Keratinocyte (primary cell): ENCODE results near the gene BOLA2B. TPM values are rescaled to one million over a fixed set of nuclear protein-coding genes. Genes with fewer than 3 reads are reported as not detected.
"Not testable (repeated sequence)": the region's sequence is repeated elsewhere in the genome, so short reads cannot be mapped to it uniquely, and the experiment has no call there.

Source experiments
- DNase-seq: peaks from one replicate; pipeline ENCODE4 v3.0.0-alpha.2; 2011; ENCODE audit warnings: low read depth, missing footprints, low spot score
- FAIRE-seq: peaks from 2 replicates; lab custom pipeline; 2011; peaks lifted over from hg19 to GRCh38; lab: Jason Lieb, UNC
- H2AFZ ChIP-seq: 2 replicates; pipeline ENCODE4 v1.6.0; 2012; ENCODE audit warnings: low read length, control low read depth, inconsistent platforms; ENCODE audit not compliant: control insufficient read depth
- H3K27ac ChIP-seq: 2 replicates; pipeline ENCODE4 v1.5.1; 2011; ENCODE audit warnings: low read length; ENCODE audit not compliant: control insufficient read depth, insufficient read depth
- H3K27me3 ChIP-seq: 3 replicates; pipeline ENCODE4 v1.6.0; 2011; ENCODE audit warnings: low read length; ENCODE audit not compliant: control insufficient read depth, insufficient read depth; ENCODE audit errors: extremely low read depth
- H3K36me3 ChIP-seq, 2 experiments: 2 replicates in 1 of 2; 3 replicates in 1 of 2; pipeline ENCODE4 v1.5.1; 2011; ENCODE audit warnings: low read length in 2 of 2, mild to moderate bottlenecking in 1 of 2; ENCODE audit not compliant: control insufficient read depth in 2 of 2, insufficient read depth in 2 of 2; ENCODE audit errors: extremely low read depth in 1 of 2
- H3K4me1 ChIP-seq: 3 replicates; pipeline ENCODE4 v1.5.1; 2011; ENCODE audit warnings: low read length; ENCODE audit not compliant: control insufficient read depth, insufficient read depth; ENCODE audit errors: extremely low read depth
- H3K4me2 ChIP-seq: 3 replicates; pipeline ENCODE4 v1.6.0; 2011; ENCODE audit warnings: low read depth, low read length; ENCODE audit not compliant: control insufficient read depth, insufficient read depth; ENCODE audit errors: extremely low read depth
- H3K4me3 ChIP-seq, 3 experiments: fragments of 200-600 bp in 1 of 3; sonication (generic) in 1 of 3; 2 replicates in 2 of 3; 3 replicates in 1 of 3; pipeline ENCODE4 v1.5.1; 2011 to 2016; ENCODE audit warnings: low read length in 3 of 3, mild to moderate bottlenecking in 3 of 3, control low read depth in 2 of 3, inconsistent platforms in 1 of 3, low read depth in 1 of 3, mixed read lengths in 1 of 3, mixed run types in 1 of 3, moderate library complexity in 1 of 3; ENCODE audit not compliant: control insufficient read depth in 2 of 3, insufficient read depth in 2 of 3; ENCODE audit errors: extremely low read depth in 1 of 3
- H3K79me2 ChIP-seq: 2 replicates; pipeline ENCODE4 v1.6.0; 2012; ENCODE audit warnings: low read length; ENCODE audit not compliant: control insufficient read depth, insufficient read depth
- H3K9ac ChIP-seq: 3 replicates; pipeline ENCODE4 v1.6.0; 2011; ENCODE audit warnings: low read length; ENCODE audit not compliant: control insufficient read depth, insufficient read depth; ENCODE audit errors: extremely low read depth
- H3K9me1 ChIP-seq: 3 replicates; pipeline ENCODE4 v1.6.0; 2011; ENCODE audit warnings: low read length; ENCODE audit not compliant: control insufficient read depth, insufficient read depth; ENCODE audit errors: extremely low read depth
- H3K9me3 ChIP-seq: 2 replicates; pipeline ENCODE4 v1.5.1; 2012; ENCODE audit warnings: low read depth, low read length; ENCODE audit not compliant: control insufficient read depth
- H4K20me1 ChIP-seq: 3 replicates; pipeline ENCODE4 v1.6.0; 2011; ENCODE audit warnings: low read length; ENCODE audit not compliant: control insufficient read depth, insufficient read depth; ENCODE audit errors: extremely low read depth
- dilution Hi-C: fragments of 300-500 bp; cut with MboI; formaldehyde crosslinking; loops from one replicate; pipeline ENCODE4 v1.7.0; 2020; ENCODE audit warnings: low sequenced_read_pairs; ENCODE audit not compliant: extremely low pct_ligation_motif_present
- polyA minus RNA-seq, 3 experiments: library from RNA; depleted of rRNA, polyadenylated mRNA; stranded (reverse); fragments of >200 nt; gene quantifications; 1 replicate in 1 of 3; 2 replicates in 1 of 3; 3 replicates in 1 of 3; pipeline ENCODE4 v1.2.3, GENCODE V29; 2011
- polyA plus RNA-seq, 5 experiments: library from polyadenylated mRNA; depleted of rRNA in 3 of 5; stranded (reverse) in 3 of 5; stranded (forward) in 1 of 5; unstranded in 1 of 5; fragments of >200 nt; gene quantifications; 1 replicate in 1 of 5; 2 replicates in 3 of 5; 3 replicates in 1 of 5; pipeline versions ENCODE4 v1.2.1 to v1.2.3, GENCODE V29; 2011 to 2012; ENCODE audit warnings: missing spikeins in 2 of 5, low read depth in 1 of 5, low replicate concordance in 1 of 5

The BOLA2B gene
- polyA plus RNA-seq (41.0 to 170 TPM (median 70.4 TPM) in 3 replicates), polyA minus RNA-seq (16.3 to 55.0 TPM (median 18.7 TPM) in 3 replicates)
- 64.0 TPM for polyA plus RNA-seq (2011; ENCODE audit: low read depth)
- polyA plus RNA-seq (2011; cell fraction: cytosol; rRNA removed), result 168 and 448 TPM in 2 replicates
- 86.8 and 98.8 TPM in 2 replicates for polyA plus RNA-seq (2011; cell fraction: nucleus; rRNA removed)
- polyA plus RNA-seq (2012; ENCODE audit: low replicate concordance), result 160 and 240 TPM in 2 replicates
- polyA minus RNA-seq (2011; cell fraction: cytosol; rRNA and poly(A)+ RNA removed), result 79.0 TPM
- polyA minus RNA-seq (2011; cell fraction: nucleus; rRNA and poly(A)+ RNA removed), result 15.2 and 17.3 TPM in 2 replicates

DNA sequence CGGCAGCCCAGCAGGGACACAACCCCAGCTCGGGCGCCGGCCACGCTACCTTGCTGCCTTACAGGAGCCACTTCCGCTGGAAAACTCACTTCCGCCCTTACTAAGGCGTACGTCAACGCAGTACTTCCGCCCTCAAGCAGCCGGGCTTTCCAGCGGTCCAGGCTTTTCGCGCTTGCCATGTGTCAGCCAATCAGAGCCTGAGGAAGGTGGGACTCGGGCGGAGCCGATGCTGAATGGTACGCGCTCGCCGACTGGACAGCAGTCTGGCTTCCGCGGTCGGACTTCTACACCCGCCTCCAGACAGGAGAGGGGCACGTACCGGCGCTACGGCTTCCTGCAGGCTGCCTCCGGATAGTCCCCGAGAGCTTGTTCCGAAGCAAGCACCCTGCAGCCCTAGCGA lies at the start of gene BOLA2B, which contains the start of gene SLX1A:
BOLA2B (minus strand) TSS at position 52 of the 400 bp plus-strand sequence. CDS start 71 bp downstream, outside the sequence.
SLX1A (plus strand) TSS at position 261 of the 400 bp plus-strand sequence. CDS start 210 bp downstream, outside the sequence.
- H3K36me3 ChIP-seq, H3K9me3 ChIP-seq, DNase-seq, H3K27me3 ChIP-seq, H2AFZ ChIP-seq, H3K27ac ChIP-seq, H3K9me1 ChIP-seq, H3K9ac ChIP-seq, dilution Hi-C loops, H3K79me2 ChIP-seq, H4K20me1 ChIP-seq, H3K4me1 ChIP-seq: not testable (repeated sequence)
- FAIRE-seq, result peak; percentile 93
- Histone ChIP-seq H3K4me2 (peak within 1 kb of the TSS; percentile 56), H3K4me3 (peak within 1 kb of the TSS in 1 of 3 experiments; percentile 39)

DNA sequence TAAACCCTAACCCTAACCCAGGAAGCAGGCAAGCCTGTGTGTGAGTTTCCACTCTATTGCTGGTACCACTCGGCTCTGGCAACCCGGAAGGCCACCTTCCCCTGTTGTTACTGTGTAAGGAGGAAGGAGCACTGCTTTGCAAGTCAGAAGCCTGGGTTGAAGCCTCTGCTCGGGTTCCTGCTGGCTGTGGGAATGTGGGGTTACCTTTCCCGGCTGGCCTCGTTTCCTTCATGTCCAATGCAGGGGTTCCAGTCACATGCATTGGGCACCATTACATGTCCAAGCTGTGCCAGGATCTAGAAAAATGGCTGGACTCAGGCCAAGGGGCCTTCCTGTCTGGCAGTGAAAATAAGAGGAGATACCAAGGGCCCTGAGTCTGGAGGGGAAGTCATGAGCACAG lies 23.6 kb upstream of the BOLA2B start:
- H3K9me3 ChIP-seq, H3K27ac ChIP-seq, H3K4me1 ChIP-seq, H3K36me3 ChIP-seq, H3K9me1 ChIP-seq, H3K79me2 ChIP-seq, H4K20me1 ChIP-seq, H3K9ac ChIP-seq, DNase-seq, FAIRE-seq, H3K4me3 ChIP-seq, dilution Hi-C loops, H2AFZ ChIP-seq, H3K27me3 ChIP-seq, H3K4me2 ChIP-seq: not testable (repeated sequence)

DNA sequence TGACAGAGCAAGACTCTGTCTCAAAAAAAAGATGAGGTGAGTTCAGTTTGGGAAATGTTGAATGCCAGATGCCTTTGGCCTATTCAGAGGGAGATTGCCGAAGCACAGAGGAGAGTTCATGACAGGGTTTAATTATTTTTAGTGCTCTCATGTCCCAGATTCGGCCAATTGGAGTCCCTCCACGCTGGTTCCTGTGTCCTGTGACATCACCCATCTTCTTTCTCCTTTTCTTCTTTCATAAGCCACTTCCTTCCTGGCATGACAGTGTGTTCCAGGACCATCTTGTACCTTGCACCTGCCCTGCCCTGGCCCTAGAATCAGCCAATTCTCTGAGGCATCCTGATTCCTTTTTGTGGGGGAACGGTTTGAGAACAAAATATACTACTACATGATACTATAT lies 17.9 kb upstream of the BOLA2B start:
- H3K4me3 ChIP-seq, H3K79me2 ChIP-seq, H3K4me1 ChIP-seq, H3K36me3 ChIP-seq, H3K27me3 ChIP-seq, H3K9me1 ChIP-seq, H3K9ac ChIP-seq, H4K20me1 ChIP-seq, H3K9me3 ChIP-seq, dilution Hi-C loops, H2AFZ ChIP-seq, H3K27ac ChIP-seq, H3K4me2 ChIP-seq, FAIRE-seq, DNase-seq: not testable (repeated sequence)

DNA sequence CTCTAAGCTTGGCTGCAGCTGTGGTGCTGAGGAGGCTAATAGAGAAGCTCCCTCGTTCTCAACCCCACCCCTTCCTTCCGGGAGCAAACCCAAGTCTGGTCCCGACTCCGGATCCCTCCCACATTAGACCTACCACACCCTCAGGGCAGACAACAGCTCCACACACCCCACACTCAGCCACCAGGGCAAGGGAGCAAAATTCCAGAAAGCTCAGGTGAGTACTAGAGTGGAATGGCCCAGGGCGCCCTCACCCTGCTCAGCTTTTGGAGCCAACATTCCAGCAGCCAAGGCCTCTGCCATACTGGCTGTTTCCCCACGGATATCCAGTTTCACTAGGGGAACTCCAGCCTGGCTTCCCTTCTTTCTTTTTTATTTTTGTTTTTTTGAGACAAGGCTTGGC lies 15.6 kb upstream of the BOLA2B start:
- H3K79me2 ChIP-seq, H2AFZ ChIP-seq, H3K36me3 ChIP-seq, H3K9me1 ChIP-seq, H4K20me1 ChIP-seq, dilution Hi-C loops, H3K27me3 ChIP-seq, H3K4me1 ChIP-seq, H3K4me3 ChIP-seq, H3K27ac ChIP-seq, DNase-seq, H3K9ac ChIP-seq, H3K9me3 ChIP-seq, H3K4me2 ChIP-seq: not testable (repeated sequence)
- peak; percentile 91 for FAIRE-seq

DNA sequence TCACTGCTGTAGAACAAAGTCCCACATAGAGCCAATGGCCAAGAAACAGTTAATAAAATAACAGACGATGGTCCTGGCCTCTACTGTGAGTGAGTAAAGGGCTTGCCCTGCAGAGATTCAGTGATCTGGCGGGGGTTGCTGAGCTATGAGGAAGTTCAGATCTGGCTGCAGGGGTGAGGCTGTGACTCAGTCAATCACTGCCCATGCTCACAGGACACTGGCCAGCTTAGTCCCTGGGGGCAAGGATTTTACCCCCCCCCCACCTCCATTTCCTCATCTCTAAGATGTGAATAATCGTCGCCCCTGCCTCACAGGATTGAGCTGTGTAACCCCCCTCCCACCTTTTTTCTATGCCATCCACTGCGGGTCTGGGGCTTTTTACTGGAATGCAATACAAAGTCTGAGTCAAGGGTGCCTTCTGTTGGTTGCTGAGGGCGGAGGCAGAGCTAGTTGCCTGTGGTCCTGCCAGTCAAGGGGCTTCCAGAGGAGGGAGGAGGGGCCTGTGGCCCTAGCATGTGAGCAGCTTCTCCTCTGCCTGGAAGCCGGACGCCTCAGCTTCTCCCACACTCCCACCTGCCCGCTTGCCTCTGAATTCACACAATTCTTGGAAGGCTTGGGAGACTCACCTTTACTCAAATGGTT lies 13.7 kb upstream of the BOLA2B start:
- H3K4me3 ChIP-seq, H3K27me3 ChIP-seq, H4K20me1 ChIP-seq, H2AFZ ChIP-seq, H3K9me3 ChIP-seq, H3K4me2 ChIP-seq, H3K9me1 ChIP-seq, dilution Hi-C loops, H3K36me3 ChIP-seq, H3K4me1 ChIP-seq, H3K27ac ChIP-seq, H3K79me2 ChIP-seq, H3K9ac ChIP-seq, DNase-seq: not testable (repeated sequence)
- peak; percentile 71 for FAIRE-seq
